Panc1 (cell line): Measurements from ENCODE around the gene WDHD1. TPM values are rescaled to one million over a fixed set of nuclear protein-coding genes. Genes with fewer than 3 reads are reported as not detected.

ENCODE experiments used
- ATAC-seq: fragments of 200-7000 bp; cut with Tn5 transposase; 2 replicates; pipeline ENCODE4 v1.9.1; 2020; ENCODE audit warnings: mild to moderate bottlenecking, moderate library complexity
- BruUV-seq: library from RNA; stranded (reverse); fragments of 400-500 nt; replicated peaks from 2 replicates; lab custom pipeline; 2021; lab: Mats Ljungman, UMichigan
- CTCF ChIA-PET: fragments of 300-600 bp; sonication (Branson Sonifier 250); formaldehyde crosslinking; loops from one replicate; lab custom pipeline; 2022; ENCODE audit warnings: antibody characterized with exemption; lab: Charles Lee
- POLR2A ChIA-PET: fragments of 300-600 bp; sonication (Branson Sonifier 250); formaldehyde crosslinking; loops from one replicate; lab custom pipeline; 2022; ENCODE audit warnings: antibody characterized with exemption; lab: Charles Lee
- DNase-seq: peaks from one replicate; pipeline ENCODE4 v3.0.0-alpha.2; 2010; ENCODE audit warnings: low read depth, low spot score
- H3K27ac ChIP-seq: 2 replicates; pipeline ENCODE4 v1.5.1; 2011; ENCODE audit warnings: mild to moderate bottlenecking, low read length, inconsistent platforms
- H3K27me3 ChIP-seq: fragments of 200-500 bp; sonication (Bioruptor generic); 2 replicates; pipeline ENCODE4 v1.6.0; 2014; ENCODE audit warnings: low read length, inconsistent platforms; ENCODE audit not compliant: control insufficient read depth, insufficient read depth
- H3K36me3 ChIP-seq: fragments of 200-500 bp; sonication (Bioruptor generic); 2 replicates; pipeline ENCODE4 v1.5.1; 2014; ENCODE audit warnings: inconsistent platforms, mild to moderate bottlenecking, low read length, moderate library complexity; ENCODE audit not compliant: control insufficient read depth, insufficient read depth
- H3K4me1 ChIP-seq: 2 replicates; pipeline ENCODE4 v1.5.1; 2011; ENCODE audit warnings: inconsistent platforms, mild to moderate bottlenecking, low read length, moderate library complexity; ENCODE audit not compliant: control insufficient read depth, insufficient read depth
- H3K4me3 ChIP-seq, 2 experiments: 2 replicates each; pipeline ENCODE4 v1.5.1; 2011 to 2012; ENCODE audit warnings: low read depth in 2 of 2, low read length in 2 of 2, mild to moderate bottlenecking in 2 of 2, inconsistent platforms in 1 of 2, moderate library complexity in 1 of 2
- H3K9me3 ChIP-seq: fragments of 200-500 bp; sonication (Bioruptor generic); 2 replicates; pipeline ENCODE4 v1.5.1; 2014; ENCODE audit warnings: low read depth, mild to moderate bottlenecking, inconsistent platforms, low read length, moderate library complexity; ENCODE audit not compliant: control insufficient read depth, insufficient read depth
- POLR2AphosphoS5 ChIP-seq: IDR thresholded peaks from 2 replicates; pipeline ENCODE4 v1.6.1; 2012; ENCODE audit warnings: mild to moderate bottlenecking, low read depth, low read length, moderate library complexity
- SIN3A ChIP-seq: IDR thresholded peaks from 2 replicates; pipeline ENCODE4 v1.6.1; 2012; ENCODE audit warnings: low read depth, mild to moderate bottlenecking, low read length, moderate library complexity, borderline replicate concordance; ENCODE audit not compliant: insufficient read depth
- TCF7L2 ChIP-seq: IDR thresholded peaks from 2 replicates; pipeline ENCODE4 v1.6.1; 2011; ENCODE audit warnings: mild to moderate bottlenecking, low read depth, low read length, inconsistent platforms
- in situ Hi-C: cut with HindIII; loops from 2 replicates; pipeline ENCODE4 v1.10.0; 2016; ENCODE audit warnings: low sequenced_read_pairs, low pct_unique_long_range_greater_than_20kb
- intact Hi-C: fragments of 100-400 bp; cut with micrococcal nuclease; formaldehyde crosslinking; loops from one replicate; pipeline ENCODE4 v1.10.0; 2022; ENCODE audit not compliant: unreplicated experiment
- total RNA-seq: library from RNA; stranded (reverse); gene quantifications from one replicate; pipeline ENCODE4 v1.2.1, GENCODE V29; 2021; ENCODE audit not compliant: unreplicated experiment
- TF ChIP-seq, protein P1 (sequence below): fragments of 450-650 bp; IDR thresholded peaks from 2 replicates; pipeline ENCODE4 v1.5.1; 2017; ENCODE audit warnings: mild to moderate bottlenecking
- TF ChIP-seq, protein P2 (sequence below), 2 experiments: IDR thresholded peaks; 2 replicates each; pipeline ENCODE4 v1.6.1; 2011 to 2012; ENCODE audit warnings: low read depth in 2 of 2, control low read depth in 1 of 2, low read length in 1 of 2, mild to moderate bottlenecking in 1 of 2, moderate library complexity in 1 of 2; ENCODE audit not compliant: insufficient read depth in 1 of 2

WDHD1 gene
- total RNA-seq, 1 experiment from 2014 or later: 21.7 TPM

DNA sequence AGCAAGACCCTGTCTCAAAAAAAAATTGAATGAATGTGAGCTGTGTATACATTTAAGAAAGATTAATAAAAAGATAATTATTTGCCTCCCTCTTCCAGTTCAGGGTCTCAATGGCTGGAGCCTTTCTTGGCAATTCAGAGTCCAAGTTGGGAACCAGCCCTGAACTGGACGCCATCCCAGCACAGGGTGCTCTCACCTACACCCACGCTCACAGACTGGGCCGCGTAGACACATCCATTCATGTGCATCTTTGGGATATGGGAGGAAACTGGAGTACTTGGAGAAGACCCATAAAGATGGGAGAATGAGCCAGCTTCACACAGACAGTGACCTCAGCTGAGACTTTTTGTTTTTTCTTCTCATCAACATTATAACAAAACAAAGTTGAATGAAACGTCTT lies 31.0 kb upstream of the WDHD1 start:
- POLR2A ChIA-PET: interaction anchor here (0.6 kb wide), 1 partner anchor 69 kb away, joined by 3 read pairs; no protein-coding TSS in a partner anchor
- peaks cover 8% of the 10 kb centered on the region; the same call in 1 of the 2 replicates for H3K36me3 ChIP-seq
- intact Hi-C loops: no loop called here

DNA sequence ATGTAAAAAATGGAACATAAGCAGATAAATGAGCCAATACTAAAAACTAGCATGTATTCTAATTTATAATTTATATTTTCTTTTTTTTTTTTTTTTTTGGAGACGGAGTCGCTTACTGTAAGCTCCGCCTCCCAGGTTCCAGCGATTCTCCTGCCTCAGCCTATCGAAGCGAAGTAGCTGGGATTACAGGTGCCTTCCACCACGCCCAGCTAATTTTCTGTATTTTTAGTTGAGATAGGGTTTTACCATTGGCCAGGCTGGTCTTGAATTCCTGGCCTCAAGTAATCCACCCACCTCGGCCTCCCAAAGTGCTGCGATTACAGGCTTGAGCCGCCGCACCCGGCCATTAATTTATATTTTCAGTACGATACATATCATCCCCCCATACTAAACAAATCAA lies 27.2 kb upstream of the WDHD1 start:
- Histone ChIP-seq H3K9me3 (no peaks in the 10 kb centered on the region), H3K27me3 (no peaks in the 10 kb centered on the region), H3K36me3 (peaks cover 14% of the 10 kb centered on the region), H3K4me1 (peaks cover 10% of the 10 kb centered on the region), H3K4me3 (no peak overlapping the region), H3K27ac (no peak overlapping the region)
- POLR2A ChIA-PET: interaction anchor here (0.6 kb wide), 1 partner anchor 134 kb away, joined by 4 read pairs; no protein-coding TSS in a partner anchor
- TF ChIP-seq SIN3A (no peak), TCF7L2 (no peak), POLR2AphosphoS5 (no peak)
- TF ChIP-seq, protein P1, sequence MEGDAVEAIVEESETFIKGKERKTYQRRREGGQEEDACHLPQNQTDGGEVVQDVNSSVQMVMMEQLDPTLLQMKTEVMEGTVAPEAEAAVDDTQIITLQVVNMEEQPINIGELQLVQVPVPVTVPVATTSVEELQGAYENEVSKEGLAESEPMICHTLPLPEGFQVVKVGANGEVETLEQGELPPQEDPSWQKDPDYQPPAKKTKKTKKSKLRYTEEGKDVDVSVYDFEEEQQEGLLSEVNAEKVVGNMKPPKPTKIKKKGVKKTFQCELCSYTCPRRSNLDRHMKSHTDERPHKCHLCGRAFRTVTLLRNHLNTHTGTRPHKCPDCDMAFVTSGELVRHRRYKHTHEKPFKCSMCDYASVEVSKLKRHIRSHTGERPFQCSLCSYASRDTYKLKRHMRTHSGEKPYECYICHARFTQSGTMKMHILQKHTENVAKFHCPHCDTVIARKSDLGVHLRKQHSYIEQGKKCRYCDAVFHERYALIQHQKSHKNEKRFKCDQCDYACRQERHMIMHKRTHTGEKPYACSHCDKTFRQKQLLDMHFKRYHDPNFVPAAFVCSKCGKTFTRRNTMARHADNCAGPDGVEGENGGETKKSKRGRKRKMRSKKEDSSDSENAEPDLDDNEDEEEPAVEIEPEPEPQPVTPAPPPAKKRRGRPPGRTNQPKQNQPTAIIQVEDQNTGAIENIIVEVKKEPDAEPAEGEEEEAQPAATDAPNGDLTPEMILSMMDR: no peak
- TF ChIP-seq, protein P2, sequence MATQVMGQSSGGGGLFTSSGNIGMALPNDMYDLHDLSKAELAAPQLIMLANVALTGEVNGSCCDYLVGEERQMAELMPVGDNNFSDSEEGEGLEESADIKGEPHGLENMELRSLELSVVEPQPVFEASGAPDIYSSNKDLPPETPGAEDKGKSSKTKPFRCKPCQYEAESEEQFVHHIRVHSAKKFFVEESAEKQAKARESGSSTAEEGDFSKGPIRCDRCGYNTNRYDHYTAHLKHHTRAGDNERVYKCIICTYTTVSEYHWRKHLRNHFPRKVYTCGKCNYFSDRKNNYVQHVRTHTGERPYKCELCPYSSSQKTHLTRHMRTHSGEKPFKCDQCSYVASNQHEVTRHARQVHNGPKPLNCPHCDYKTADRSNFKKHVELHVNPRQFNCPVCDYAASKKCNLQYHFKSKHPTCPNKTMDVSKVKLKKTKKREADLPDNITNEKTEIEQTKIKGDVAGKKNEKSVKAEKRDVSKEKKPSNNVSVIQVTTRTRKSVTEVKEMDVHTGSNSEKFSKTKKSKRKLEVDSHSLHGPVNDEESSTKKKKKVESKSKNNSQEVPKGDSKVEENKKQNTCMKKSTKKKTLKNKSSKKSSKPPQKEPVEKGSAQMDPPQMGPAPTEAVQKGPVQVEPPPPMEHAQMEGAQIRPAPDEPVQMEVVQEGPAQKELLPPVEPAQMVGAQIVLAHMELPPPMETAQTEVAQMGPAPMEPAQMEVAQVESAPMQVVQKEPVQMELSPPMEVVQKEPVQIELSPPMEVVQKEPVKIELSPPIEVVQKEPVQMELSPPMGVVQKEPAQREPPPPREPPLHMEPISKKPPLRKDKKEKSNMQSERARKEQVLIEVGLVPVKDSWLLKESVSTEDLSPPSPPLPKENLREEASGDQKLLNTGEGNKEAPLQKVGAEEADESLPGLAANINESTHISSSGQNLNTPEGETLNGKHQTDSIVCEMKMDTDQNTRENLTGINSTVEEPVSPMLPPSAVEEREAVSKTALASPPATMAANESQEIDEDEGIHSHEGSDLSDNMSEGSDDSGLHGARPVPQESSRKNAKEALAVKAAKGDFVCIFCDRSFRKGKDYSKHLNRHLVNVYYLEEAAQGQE (IDR thresholded peaks at IDR 0.05; ENCODE audit: insufficient read depth in 1 of 2, low read depth in 2 of 2, low read length in 1 of 2): no peak
- no peak for ATAC-seq
- intact Hi-C loops: no loop called here
- DNase-seq: no peak
- in situ Hi-C loops: no loop called here
- BruUV-seq: no TSS peak
- CTCF ChIA-PET: no interaction called here

More for the DNA sequence above, 31.0 kb upstream of the WDHD1 start:
- H3K9me3 ChIP-seq: no peaks in the 10 kb centered on the region
- ATAC-seq: no peak
- peaks cover 5% of the 10 kb centered on the region for H3K4me1 ChIP-seq
- no peak overlapping the region for H3K4me3 ChIP-seq
- no TSS peak for BruUV-seq
- in situ Hi-C loops: no loop called here
- H3K27ac ChIP-seq: no peak overlapping the region
- TF ChIP-seq POLR2AphosphoS5: no peak
- TF ChIP-seq SIN3A: no peak
- no peak for TF ChIP-seq TCF7L2
- TF ChIP-seq, protein P2 (IDR thresholded peaks at IDR 0.05; ENCODE audit: insufficient read depth in 1 of 2, low read depth in 2 of 2, low read length in 1 of 2): no peak
- TF ChIP-seq, protein P1: no peak
- CTCF ChIA-PET: no interaction called here
- no peak for DNase-seq
- no peaks in the 10 kb centered on the region for H3K27me3 ChIP-seq
